HG02588 (cell line): Measurements from ENCODE around the gene WBP1L.
"Not testable (repeated sequence)": the region's sequence is repeated elsewhere in the genome, so short reads cannot be mapped to it uniquely, and the experiment has no call there.

Experiments used
- ATAC-seq: cut with Tn5 transposase; IDR thresholded peaks from one replicate; pipeline ENCODE4 v1.9.1; 2021; ENCODE audit warnings: mild to moderate bottlenecking, moderate library complexity; ENCODE audit not compliant: unreplicated experiment

The WBP1L gene

GRCh38 chr10:102832987-102833386, 89.2 kb downstream of the WBP1L start:
- ATAC-seq = no peak

DNA sequence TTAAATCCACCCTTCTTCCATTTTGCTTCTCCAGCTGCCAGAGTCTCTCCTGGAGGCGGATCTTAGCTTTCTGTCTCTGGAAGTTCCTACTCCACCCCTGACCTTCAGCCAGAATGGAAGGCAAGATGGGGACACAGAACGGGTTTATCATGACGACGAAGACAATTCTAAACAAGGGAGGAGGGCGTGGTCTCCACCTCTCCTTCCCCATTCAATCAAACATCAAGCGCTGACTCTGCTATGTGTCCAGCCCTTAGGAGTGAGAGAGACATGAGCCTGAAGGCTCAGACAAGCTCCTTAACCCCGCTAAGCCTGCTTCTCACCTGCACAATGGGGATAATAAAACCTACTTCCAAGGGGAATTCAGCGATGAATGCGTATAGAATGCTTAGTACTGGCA, 90.4 kb downstream of the WBP1L start:
- no peak for ATAC-seq

DNA sequence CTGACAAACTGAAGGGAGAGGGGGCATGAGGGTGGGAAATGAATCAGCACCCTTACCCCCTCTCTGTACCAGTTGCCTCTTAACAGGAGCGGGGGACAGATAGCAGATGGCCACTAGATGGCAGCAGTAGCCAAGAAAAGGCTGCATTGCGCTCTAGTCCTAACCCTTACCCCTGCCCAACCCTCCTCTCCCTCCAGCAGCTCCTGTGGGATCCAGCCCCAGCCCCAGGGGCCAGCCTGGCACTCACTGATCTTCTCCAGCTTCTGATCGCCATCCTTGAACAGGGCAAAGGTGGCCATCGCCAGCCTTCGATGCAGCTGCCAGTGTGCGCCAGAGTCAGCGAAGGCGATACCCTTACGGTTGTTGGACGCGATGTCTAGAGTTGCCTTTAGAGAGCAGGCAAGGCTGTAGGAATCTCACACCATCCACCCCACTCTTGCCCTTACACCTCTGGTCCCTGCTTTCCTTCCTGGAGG, 91.3 kb downstream of the WBP1L start:
- ATAC-seq = no peak

DNA sequence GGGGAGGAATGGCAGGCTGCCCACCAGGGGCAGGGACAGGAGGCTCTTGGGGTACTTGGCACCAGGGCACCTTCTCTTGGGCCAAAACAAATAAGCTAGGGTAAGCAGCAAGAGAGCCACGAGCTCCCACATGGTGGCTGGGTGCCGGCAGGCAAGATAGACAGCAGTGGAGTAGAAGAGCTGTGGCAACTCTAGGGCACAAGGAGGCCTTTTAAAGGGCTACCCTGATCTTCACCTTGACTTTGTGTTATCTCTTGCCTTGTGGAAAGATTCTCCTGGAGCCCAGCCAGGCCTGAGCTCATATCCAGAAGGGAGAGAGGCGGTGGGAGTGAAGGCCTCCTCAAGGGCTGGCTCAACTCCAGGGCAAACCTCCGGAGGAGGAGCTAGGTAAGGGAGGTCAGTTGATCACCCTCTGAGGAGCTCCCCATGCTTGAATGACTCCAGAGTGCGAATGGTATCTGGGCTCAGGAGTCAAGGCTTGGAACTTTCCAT, 93.5 kb downstream of the WBP1L start, which contains the start of gene CYP17A1:
TSS of gene CYP17A1 (minus strand) at position 184 of the 492 bp plus-strand sequence. CDS start at position 132, 52 bp downstream.
- ATAC-seq = no peak

DNA sequence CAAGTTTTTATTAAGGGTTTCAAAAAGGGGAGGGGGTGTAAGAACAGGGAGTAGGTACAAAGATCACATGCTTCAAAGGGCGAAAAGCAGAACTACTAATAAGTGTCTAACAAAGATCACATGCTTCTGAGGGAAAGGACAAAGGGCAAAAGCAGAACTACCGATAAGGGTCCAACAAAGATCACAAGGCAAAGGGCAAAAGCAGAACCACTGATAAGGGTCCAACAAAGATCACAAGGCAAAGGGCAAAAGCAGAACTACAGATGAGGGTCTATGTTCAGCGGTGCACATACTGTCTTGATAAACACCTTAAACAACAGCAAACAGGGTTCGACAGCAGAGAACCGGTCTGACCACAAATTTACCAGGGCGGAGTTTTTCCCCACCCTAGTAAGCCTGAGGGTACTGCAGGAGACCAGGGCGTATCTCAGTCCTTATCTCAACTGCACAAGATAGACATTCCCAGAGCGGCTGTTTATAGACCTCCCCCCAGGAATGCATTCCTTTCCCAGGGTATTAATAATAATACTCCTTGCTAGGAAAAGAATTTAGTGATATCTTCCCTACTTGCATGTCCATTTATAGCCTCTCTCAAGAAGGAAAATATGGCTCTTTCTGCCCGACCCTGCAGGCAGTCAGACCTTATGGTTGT, 94.7 kb downstream of the WBP1L start:
- not testable (repeated sequence) for ATAC-seq

DNA sequence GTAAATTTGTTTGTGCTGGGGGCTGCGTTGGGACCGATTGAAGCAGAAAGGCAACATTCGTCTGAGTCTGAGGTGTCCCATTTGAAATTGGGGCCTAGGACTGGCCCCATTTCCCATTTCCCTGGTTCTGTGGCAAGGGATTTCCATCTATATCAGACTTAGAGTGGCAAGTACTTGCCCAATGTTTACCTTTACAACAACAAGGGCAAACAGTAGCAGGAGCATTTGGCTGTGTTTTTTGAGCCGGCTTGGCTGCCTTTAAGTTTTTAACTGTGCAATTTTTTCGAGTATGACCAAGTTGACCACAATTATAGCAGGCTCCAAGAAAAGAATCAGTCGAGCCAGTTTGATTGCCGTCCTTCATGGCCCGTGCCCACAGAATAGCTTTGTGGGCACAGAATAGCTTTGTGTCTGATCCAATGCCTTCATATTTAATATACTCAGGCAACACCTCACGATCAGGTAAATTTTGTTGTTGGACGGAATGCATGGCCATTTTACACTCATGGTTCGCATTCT, 98.1 kb downstream of the WBP1L start:
- ATAC-seq = no peak

DNA sequence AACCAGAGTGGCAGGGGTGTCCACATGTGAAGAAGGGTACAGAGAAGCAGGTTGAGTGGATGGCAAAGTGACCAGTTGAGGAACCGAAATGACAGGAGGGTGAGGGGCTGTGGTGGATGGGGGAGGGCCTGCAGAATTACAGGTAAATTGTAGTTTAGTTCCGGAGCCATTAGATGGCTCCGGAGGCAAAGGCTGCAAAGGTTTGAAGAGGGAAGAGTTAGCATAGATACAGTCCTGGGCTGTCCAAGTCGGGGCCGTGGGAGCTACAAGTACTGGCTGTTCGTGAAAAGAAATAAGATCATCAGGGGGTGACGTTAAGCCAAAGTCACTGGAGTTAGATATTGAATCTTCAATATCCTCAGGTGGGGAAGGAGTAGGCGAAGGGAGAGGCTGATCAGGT, 99.4 kb downstream of the WBP1L start:
- not testable (repeated sequence) for ATAC-seq

GRCh38 chr10:102844190-102844776, 100.5 kb downstream of the WBP1L start:
- not testable (repeated sequence) for ATAC-seq

GRCh38 chr10:102845352-102845902, 101.7 kb downstream of the WBP1L start:
- no peak for ATAC-seq

- no peak for ATAC-seq
Observed at GRCh38 chr10:102850025-102850518, 106.3 kb downstream of the WBP1L start.

- ATAC-seq = not testable (repeated sequence)
Observed at GRCh38 chr10:102853237-102853636, 109.5 kb downstream of the WBP1L start.

GRCh38 chr10:102855731-102856436, 112.1 kb downstream of the WBP1L start:
- not testable (repeated sequence) for ATAC-seq

- no peak for ATAC-seq
Observed at GRCh38 chr10:102856758-102857424, 113.1 kb downstream of the WBP1L start.

DNA sequence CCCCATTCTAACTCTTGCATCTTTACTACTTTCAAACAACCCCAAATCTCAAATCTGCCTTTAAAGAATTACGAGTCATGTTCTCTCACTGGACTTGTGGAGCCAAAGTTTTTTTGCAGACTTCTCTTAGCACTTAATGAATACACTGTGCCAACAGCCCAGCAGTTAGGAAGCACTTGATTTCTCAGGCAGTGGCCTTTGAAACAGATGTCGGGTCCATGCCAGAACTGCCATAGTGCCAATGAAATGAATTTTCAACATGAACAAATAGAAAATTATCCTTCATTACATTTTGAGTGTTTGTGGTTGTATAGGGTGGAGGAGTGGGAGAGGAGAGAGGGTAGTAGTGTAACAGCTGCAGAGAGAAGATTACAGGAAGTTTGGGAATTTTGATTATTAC, 116.2 kb downstream of the WBP1L start:
- no peak for ATAC-seq

DNA sequence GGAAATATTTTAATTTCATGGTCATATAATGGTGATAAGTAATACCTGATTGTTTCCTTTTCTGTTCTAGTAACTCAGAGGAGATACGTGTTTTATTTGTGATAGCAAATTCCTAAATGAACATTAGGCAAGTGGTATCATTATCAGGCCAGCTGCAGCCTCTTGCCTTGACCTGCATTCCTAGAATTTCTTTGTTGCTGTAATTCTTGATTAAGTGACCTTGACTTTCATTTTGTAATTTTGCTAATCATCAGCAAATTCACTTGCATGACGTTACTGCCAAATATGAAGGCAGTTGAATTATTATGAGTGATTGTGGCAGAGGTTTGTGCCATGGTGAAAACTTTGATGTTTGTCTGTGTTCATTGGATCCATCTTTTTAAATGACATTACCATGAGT, 119.9 kb downstream of the WBP1L start:
- no peak for ATAC-seq

DNA sequence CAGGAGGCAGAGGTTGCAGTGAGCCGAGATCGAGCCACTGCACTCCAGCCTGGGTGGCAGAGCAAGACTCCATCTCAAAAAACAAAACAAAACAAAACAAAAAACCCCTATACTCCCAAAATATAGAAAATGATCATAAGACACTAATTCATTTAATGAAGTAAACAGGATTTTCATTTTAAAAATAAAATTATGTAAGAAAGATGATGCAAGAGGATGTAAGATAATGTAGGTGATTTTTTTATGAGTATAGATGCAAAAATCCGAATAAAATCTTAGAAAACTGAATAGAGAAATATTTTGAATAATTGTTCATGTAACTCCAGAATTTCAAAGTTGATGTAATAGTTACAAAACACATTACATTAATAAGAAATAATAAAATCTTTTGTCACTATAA, 121.9 kb downstream of the WBP1L start:
- no peak for ATAC-seq
